ENCODE data around the gene ZNF783. TPM values are rescaled to one million over a fixed set of nuclear protein-coding genes. Genes with fewer than 3 reads are reported as not detected.

Gene ZNF783
- polyA plus RNA-seq, 2 of the 4 experiments (the other 2 are of a cell fraction) = 7.4 to 8.0 TPM

DNA sequence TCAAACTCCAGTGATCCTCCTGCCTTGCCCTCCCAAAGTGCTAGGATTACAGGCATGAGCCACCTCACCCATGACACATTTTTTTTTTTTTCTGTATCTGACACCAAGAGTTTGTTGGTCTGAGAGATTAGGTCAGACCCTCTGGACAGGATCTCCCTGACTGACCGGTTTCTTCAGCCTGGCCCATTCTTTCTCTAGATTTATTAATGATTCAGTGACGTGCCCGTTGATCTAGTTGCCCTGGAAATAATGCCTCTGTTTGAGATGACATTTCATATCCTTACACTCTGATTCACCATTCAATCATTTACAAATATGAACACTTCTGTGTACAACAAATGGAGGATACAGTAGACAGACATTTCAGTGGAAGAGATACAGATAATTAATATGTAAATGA lies 23.9 kb upstream of the ZNF783 start:
- TF ChIP-seq FOSB (CRISPR knock-in tag; IDR thresholded peaks at IDR 0.05) (no peak), KDM5A (IDR thresholded peaks at IDR 0.05) (no peak), TFCP2L1 (CRISPR knock-in tag; IDR thresholded peaks at IDR 0.05) (no peak), NR3C1 (IDR thresholded peaks at IDR 0.05) (no peak), ZSCAN20 (CRISPR knock-in tag; IDR thresholded peaks at IDR 0.05) (no peak), ZNF302 (CRISPR knock-in tag; IDR thresholded peaks at IDR 0.05) (no peak), CHD2 (IDR thresholded peaks at IDR 0.05; ENCODE audit: low read length, partially characterized antibody) (no peak), CHD4 (IDR thresholded peaks at IDR 0.05; ENCODE audit: borderline replicate concordance) (no peak)
- TF ChIP-seq, protein P1, sequence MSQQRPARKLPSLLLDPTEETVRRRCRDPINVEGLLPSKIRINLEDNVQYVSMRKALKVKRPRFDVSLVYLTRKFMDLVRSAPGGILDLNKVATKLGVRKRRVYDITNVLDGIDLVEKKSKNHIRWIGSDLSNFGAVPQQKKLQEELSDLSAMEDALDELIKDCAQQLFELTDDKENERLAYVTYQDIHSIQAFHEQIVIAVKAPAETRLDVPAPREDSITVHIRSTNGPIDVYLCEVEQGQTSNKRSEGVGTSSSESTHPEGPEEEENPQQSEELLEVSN (IDR thresholded peaks at IDR 0.05; ENCODE audit: borderline replicate concordance, low read depth) = no peak
- TF ChIP-seq, protein P2, sequence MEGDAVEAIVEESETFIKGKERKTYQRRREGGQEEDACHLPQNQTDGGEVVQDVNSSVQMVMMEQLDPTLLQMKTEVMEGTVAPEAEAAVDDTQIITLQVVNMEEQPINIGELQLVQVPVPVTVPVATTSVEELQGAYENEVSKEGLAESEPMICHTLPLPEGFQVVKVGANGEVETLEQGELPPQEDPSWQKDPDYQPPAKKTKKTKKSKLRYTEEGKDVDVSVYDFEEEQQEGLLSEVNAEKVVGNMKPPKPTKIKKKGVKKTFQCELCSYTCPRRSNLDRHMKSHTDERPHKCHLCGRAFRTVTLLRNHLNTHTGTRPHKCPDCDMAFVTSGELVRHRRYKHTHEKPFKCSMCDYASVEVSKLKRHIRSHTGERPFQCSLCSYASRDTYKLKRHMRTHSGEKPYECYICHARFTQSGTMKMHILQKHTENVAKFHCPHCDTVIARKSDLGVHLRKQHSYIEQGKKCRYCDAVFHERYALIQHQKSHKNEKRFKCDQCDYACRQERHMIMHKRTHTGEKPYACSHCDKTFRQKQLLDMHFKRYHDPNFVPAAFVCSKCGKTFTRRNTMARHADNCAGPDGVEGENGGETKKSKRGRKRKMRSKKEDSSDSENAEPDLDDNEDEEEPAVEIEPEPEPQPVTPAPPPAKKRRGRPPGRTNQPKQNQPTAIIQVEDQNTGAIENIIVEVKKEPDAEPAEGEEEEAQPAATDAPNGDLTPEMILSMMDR (IDR thresholded peaks at IDR 0.05) = no peak
- TF ChIP-seq, protein P3, sequence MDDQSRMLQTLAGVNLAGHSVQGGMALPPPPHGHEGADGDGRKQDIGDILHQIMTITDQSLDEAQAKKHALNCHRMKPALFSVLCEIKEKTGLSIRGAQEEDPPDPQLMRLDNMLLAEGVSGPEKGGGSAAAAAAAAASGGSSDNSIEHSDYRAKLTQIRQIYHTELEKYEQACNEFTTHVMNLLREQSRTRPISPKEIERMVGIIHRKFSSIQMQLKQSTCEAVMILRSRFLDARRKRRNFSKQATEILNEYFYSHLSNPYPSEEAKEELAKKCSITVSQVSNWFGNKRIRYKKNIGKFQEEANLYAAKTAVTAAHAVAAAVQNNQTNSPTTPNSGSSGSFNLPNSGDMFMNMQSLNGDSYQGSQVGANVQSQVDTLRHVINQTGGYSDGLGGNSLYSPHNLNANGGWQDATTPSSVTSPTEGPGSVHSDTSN (IDR thresholded peaks at IDR 0.05) = no peak
- TF ChIP-seq, protein P4, sequence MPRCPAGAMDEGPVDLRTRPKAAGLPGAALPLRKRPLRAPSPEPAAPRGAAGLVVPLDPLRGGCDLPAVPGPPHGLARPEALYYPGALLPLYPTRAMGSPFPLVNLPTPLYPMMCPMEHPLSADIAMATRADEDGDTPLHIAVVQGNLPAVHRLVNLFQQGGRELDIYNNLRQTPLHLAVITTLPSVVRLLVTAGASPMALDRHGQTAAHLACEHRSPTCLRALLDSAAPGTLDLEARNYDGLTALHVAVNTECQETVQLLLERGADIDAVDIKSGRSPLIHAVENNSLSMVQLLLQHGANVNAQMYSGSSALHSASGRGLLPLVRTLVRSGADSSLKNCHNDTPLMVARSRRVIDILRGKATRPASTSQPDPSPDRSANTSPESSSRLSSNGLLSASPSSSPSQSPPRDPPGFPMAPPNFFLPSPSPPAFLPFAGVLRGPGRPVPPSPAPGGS (IDR thresholded peaks at IDR 0.05) = no peak
- ChIA-PET CTCF (interaction anchor here (0.6 to 1.8 kb wide), 7 partner anchors 10 to 390 kb away, joined by 3 to 5 read pairs (median 3); partner anchors contain the start of genes ZNF398 and ZNF425), POLR2A (no interaction called here)
- Histone ChIP-seq H3K4me2 (peak overlapping the region; percentile 87), H3K4me1 (peaks cover 30% of the 10 kb centered on the region), H3K9me3 (peaks cover 10% of the 10 kb centered on the region), H3K4me3 (no peak overlapping the region), H3K27ac (0 out of 6 replicates have a peak overlapping the region, but pooled peaks of 1 of the 2 experiments have one; percentile 93)
- WGBS (ENCODE audit: missing lambda C conversion rate) = 3% methylated on average over 3 of the region's 3 CpGs
- DNase-seq (ENCODE audit: low read depth in 1 of 2, low spot score in 1 of 2) = peak; percentile 57 to 58
- FAIRE-seq = no peak
- ATAC-seq = peak; percentile 13 to 40; a peak in 4 of 6 replicates

DNA sequence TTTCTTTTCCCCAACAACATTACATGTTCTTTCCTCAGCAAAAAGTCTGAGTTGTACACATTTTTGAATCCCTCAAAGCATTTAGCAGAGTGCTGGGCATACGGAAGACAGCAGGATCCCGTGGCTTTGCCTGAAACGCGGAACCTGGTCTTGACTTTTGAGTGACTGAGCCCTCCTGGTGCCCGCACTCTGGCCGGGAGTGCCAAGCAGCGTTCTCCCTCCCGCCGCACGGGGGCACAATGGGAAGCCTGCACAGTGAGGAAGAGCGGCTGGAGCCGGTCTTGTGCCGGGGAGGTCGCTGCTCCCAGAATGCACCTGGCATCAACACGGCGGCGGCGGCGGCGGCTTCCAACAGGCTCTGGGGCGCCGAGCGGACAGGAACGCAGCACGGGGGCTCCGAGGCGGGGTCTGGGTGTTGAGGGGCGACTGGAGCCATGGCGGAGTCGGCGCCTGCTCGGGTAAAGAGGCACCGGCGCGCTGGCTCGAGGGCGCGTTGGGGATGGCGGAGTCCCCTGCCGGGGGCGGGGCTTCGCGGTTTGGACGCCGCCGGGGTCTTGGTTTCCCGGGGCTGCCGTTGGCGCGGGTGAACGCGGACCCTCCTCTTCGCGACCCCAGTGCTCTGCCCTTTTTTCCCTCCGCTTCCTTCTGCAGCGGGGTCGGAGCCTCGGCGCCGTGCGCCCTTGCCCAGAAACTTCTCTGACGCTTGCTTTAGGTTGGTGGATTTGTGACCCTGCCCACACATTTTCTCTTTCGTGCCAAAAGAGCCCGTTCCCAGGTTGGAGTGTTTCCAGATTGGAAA lies 22.5 kb upstream of the ZNF783 start, which contains the start of gene ZNF212:
TSS of gene ZNF212 (plus strand) at position 307 of the 799 bp plus-strand sequence. CDS start at position 435, 128 bp downstream.
- WGBS (ENCODE audit: missing lambda C conversion rate) = under 1% methylated on average over 46 of the region's 64 CpGs
- H3K4me1 ChIP-seq = peaks cover 22% of the 10 kb centered on the region
- H3K27ac ChIP-seq = peak within 1 kb of the TSS; percentile 79 to 93
- POLR2A ChIA-PET = interaction anchor here (1.5 kb wide), 1 partner anchor 22 kb away, joined by 4 read pairs; the partner anchor contains the start of gene ZNF783
- peak; percentile 93 to 99 for DNase-seq (ENCODE audit: low read depth in 1 of 2, low spot score in 1 of 2)
- peak; percentile 99 to 100 for ATAC-seq
- no peak for FAIRE-seq
- peaks cover 12% of the 10 kb centered on the region for H3K9me3 ChIP-seq
- H3K4me3 ChIP-seq = peak within 1 kb of the TSS; percentile 74
- CTCF ChIA-PET = interaction anchor here (0.6 to 2.4 kb wide), 5 partner anchors 12 to 362 kb away, joined by 3 to 13 read pairs (median 6); partner anchors contain the start of genes ZNF282 and ZNF783
- peak within 1 kb of the TSS; percentile 95 for H3K4me2 ChIP-seq
- TF ChIP-seq CBX8 (IDR thresholded peaks at IDR 0.05) = no peak
- peak; percentile 33; the same call in 1 of the 2 replicates for TF ChIP-seq FOXS1 (CRISPR knock-in tag; IDR thresholded peaks at IDR 0.05)
- TF ChIP-seq, protein P4 (IDR thresholded peaks at IDR 0.05) = no peak
- no peak for TF ChIP-seq RCOR1 (IDR thresholded peaks at IDR 0.05; ENCODE audit: low read depth, low read length)
- TF ChIP-seq, protein P5, sequence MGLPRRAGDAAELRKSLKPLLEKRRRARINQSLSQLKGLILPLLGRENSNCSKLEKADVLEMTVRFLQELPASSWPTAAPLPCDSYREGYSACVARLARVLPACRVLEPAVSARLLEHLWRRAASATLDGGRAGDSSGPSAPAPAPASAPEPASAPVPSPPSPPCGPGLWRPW (IDR thresholded peaks at IDR 0.05) = no peak
- no peak for TF ChIP-seq NFE2L2 (conservative IDR thresholded peaks at IDR 0.05; ENCODE audit: low read length)
- TF ChIP-seq, protein P3 (IDR thresholded peaks at IDR 0.05) = peak; percentile 65; the same call in 1 of the 2 replicates
- 0 out of 2 replicates have a peak, but pooled peaks have one; percentile 7 for TF ChIP-seq BHLHE40 (IDR thresholded peaks at IDR 0.05; ENCODE audit: low read depth, low read length)
- TF ChIP-seq CBX2 (IDR thresholded peaks at IDR 0.05; ENCODE audit: borderline replicate concordance, low read depth) = no peak
- no peak for TF ChIP-seq ZC3H11A (IDR thresholded peaks at IDR 0.05)
- no peak for TF ChIP-seq ZSCAN20 (CRISPR knock-in tag; IDR thresholded peaks at IDR 0.05)
- no peak for TF ChIP-seq HOXA7 (CRISPR knock-in tag; IDR thresholded peaks at IDR 0.05)
- no peak for TF ChIP-seq RFX5 (IDR thresholded peaks at IDR 0.05)
- TF ChIP-seq HOXB5 (CRISPR knock-in tag; IDR thresholded peaks at IDR 0.05) = no peak
- no peak for TF ChIP-seq CEBPB (IDR thresholded peaks at IDR 0.05)
- TF ChIP-seq POLR2A (IDR thresholded peaks at IDR 0.05; ENCODE audit: low read length) = 0 out of 2 replicates have a peak, but pooled peaks have one; percentile 10
- TF ChIP-seq SMC3 (IDR thresholded peaks at IDR 0.05) = peak; percentile 54
- no peak for TF ChIP-seq RARB (CRISPR knock-in tag; IDR thresholded peaks at IDR 0.05)
- TF ChIP-seq, protein P6, sequence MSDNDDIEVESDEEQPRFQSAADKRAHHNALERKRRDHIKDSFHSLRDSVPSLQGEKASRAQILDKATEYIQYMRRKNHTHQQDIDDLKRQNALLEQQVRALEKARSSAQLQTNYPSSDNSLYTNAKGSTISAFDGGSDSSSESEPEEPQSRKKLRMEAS (IDR thresholded peaks at IDR 0.05) = peak; percentile 75; the same call in 1 of the 2 replicates
